ENCODE measurements around the gene C3orf70. TPM values are rescaled to one million over a fixed set of nuclear protein-coding genes. Genes with fewer than 3 reads are reported as not detected.

Gene C3orf70, protein sequence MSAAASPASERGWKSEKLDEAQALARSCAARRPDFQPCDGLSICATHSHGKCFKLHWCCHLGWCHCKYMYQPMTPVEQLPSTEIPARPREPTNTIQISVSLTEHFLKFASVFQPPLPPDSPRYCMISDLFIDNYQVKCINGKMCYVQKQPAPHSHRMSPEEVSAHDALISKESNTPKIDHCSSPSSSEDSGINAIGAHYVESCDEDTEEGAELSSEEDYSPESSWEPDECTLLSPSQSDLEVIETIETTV
- 0.75 and 1.2 TPM in 2 replicates for total RNA-seq

DNA sequence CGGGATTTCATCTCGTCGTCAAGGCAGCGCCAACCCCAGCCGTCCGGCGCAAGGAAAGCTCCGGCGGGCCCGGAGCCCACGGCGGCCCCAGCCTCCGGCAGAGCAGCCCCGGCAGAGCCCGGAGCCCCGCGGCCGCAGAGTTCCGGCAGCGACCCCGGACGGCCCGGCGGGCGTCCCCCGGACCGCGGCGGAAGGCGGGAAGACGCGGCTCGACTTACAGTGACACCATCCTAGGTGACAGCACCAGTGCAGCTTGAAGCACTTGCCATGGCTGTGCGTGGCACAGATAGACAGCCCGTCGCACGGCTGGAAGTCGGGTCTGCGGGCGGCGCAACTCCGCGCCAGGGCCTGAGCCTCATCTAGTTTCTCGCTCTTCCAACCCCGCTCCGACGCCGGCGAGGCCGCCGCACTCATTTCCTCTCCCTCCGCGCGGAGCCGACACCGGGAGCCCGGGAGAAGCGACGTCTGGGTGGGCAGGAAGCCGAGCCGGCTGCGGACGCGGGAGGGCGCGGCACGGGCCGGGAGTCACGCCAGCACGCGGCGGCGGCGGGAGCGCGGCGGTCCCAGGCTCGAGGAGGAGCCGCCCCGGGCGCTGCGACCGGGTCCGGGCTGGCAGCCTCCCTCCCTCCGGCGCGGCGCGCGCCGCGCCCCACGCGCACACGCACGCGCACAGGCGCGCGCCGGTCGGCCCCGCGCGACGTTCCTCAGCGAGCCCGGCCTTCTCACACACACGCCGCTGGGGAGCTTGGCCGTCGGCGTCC, at the start of gene C3orf70:
Gene C3orf70 (minus strand): TSS at position 651 of the 761 bp plus-strand sequence. CDS start 237 bp downstream, at position 414.

Other genes with a start within 250 kb of the C3orf70 start
- gene EHHADH, start 101.0 kb upstream of the C3orf70 start, total RNA-seq: 2.8 and 4.4 TPM in 2 replicates
- gene MAP3K13, start 210.1 kb upstream of the C3orf70 start, total RNA-seq: 11.2 and 20.2 TPM in 2 replicates